Retinal pigment epithelial cell (primary cell): ENCODE results near the gene EMC1.
"Not testable (repeated sequence)": the region's sequence is repeated elsewhere in the genome, so short reads cannot be mapped to it uniquely, and the experiment has no call there.

ENCODE experiments used
- DNase-seq: peaks from one replicate; pipeline ENCODE4 v3.0.0-alpha.2; 2010; ENCODE audit warnings: low read depth
- H3K4me3 ChIP-seq: 2 replicates; pipeline ENCODE4 v1.5.1; 2011; ENCODE audit warnings: mild to moderate bottlenecking, low read length, control low read depth, moderate library complexity
- TF ChIP-seq, protein P1 (sequence below): conservative IDR thresholded peaks from 2 replicates; pipeline ENCODE4 v1.5.1; 2011; ENCODE audit warnings: low read depth, low read length, control low read depth, inconsistent platforms

The EMC1 gene

DNA sequence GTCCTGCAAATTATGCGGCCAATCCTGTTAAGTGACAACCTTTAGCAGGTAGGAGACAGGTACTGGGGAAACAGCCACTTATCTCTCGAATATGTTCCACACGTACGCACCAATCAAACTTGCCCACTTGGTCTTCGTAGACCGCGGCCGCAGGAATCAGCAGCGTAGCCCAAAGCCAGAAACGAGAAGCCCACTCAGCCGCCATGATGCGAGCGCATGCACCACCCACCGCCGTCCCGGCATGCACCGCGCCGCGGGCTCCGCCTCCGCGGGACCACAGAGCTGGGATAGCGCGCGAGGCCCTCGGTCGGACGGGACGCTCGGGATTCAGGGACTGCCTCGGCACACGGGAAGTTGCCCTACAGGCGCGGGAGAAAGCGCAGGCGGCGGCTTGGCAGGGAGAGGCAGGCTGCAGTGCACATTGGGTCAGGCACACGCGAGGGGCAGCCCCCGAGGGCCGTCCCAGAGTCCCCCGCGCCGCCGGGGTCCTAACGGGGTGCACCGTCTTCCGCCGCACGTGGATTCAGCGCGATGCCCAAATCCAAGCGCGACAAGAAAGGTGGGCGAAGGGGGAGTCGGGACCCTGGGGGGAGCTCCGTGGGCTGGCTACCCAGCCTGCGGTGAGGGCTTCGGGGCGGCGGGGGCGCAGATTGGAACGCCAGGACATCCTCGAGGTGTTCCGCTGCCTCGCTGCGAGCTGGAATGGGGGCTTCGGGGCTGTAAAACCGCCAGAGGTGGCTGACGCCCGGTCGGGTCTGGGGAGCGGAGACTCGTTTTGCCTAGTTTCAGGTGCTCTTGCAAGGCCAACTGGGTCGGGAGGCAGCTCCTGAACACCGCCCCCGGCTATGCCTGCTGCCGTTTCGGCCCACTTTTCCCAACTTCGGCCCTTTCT is at the start of gene EMC1, which contains the start of gene MRTO4:
Gene EMC1 (minus strand): TSS at position 220 of the 892 bp plus-strand sequence. CDS start 15 bp downstream, at position 205.
Gene MRTO4 (plus strand): TSS at position 501 of the 892 bp plus-strand sequence. CDS start 31 bp downstream, at position 532.
- TF ChIP-seq, protein P1, sequence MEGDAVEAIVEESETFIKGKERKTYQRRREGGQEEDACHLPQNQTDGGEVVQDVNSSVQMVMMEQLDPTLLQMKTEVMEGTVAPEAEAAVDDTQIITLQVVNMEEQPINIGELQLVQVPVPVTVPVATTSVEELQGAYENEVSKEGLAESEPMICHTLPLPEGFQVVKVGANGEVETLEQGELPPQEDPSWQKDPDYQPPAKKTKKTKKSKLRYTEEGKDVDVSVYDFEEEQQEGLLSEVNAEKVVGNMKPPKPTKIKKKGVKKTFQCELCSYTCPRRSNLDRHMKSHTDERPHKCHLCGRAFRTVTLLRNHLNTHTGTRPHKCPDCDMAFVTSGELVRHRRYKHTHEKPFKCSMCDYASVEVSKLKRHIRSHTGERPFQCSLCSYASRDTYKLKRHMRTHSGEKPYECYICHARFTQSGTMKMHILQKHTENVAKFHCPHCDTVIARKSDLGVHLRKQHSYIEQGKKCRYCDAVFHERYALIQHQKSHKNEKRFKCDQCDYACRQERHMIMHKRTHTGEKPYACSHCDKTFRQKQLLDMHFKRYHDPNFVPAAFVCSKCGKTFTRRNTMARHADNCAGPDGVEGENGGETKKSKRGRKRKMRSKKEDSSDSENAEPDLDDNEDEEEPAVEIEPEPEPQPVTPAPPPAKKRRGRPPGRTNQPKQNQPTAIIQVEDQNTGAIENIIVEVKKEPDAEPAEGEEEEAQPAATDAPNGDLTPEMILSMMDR: no peak
- DNase-seq: peak; percentile 44

DNA sequence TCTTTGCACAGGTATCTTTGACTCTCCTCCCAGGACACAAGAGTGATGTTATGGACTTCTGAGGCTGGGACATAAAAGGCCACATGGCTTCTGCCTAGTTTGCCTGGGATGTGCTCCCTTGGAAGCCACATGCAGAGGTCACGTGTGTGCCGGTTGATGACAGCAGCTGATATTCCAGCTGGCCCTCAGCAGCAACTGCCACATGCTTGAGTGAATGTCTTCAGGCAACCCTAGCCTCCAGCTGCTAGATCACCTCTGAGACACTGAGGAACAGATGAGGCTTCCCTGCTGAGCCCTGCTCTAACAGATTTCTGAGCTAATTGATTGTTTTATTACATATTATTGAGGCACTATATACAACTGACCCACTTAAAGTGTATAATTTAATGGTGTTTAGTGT is 48.9 kb upstream of the EMC1 start:
- TF ChIP-seq, protein P1: no peak
- DNase-seq: no peak
- no peak overlapping the region for H3K4me3 ChIP-seq

More for the DNA sequence above, at the start of gene EMC1, which contains the start of gene MRTO4:
- peak within 1 kb of the TSS; percentile 99 for H3K4me3 ChIP-seq

DNA sequence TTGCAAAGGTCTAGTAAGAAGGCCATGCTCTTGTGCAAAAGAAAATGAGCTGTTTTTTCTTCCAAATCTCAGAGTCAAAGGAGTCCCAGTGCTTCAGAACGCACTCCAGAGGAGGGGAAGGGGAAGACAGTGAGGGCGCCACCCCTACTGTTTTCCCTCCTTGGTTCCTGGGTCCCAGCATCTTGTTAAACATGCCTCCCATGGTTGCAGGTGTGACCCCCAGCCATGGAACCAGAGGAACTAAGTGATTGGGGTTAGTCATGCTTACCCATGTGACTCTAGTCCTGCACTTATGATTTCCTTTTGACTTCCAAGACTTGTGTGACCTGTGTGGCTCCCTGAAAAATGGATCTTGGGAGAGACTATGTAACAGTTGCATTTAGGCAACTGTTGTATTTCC is 43.3 kb upstream of the EMC1 start:
- TF ChIP-seq, protein P1: no peak
- no peak overlapping the region for H3K4me3 ChIP-seq
- no peak for DNase-seq

DNA sequence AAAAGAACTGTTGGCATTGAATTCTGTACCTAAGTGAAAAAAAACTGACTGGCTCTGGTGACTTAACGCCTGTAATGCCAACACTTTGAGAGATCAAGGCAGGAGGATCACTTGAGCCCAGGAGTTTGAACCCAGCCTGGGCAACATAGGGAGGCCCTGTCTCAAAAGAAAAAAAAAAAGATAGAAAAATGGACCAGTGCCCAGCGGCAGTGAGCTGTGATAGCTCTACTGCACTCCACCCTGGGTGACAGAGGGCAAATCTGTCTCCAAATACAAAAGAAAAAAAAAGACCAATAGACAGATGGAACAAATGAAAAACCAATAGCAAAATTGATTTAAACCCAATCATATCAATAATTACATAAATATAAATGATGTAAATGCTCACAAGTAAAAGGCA is 37.9 kb upstream of the EMC1 start:
- no peak for DNase-seq
- peak overlapping the region; percentile 51 for H3K4me3 ChIP-seq
- TF ChIP-seq, protein P1: no peak

DNA sequence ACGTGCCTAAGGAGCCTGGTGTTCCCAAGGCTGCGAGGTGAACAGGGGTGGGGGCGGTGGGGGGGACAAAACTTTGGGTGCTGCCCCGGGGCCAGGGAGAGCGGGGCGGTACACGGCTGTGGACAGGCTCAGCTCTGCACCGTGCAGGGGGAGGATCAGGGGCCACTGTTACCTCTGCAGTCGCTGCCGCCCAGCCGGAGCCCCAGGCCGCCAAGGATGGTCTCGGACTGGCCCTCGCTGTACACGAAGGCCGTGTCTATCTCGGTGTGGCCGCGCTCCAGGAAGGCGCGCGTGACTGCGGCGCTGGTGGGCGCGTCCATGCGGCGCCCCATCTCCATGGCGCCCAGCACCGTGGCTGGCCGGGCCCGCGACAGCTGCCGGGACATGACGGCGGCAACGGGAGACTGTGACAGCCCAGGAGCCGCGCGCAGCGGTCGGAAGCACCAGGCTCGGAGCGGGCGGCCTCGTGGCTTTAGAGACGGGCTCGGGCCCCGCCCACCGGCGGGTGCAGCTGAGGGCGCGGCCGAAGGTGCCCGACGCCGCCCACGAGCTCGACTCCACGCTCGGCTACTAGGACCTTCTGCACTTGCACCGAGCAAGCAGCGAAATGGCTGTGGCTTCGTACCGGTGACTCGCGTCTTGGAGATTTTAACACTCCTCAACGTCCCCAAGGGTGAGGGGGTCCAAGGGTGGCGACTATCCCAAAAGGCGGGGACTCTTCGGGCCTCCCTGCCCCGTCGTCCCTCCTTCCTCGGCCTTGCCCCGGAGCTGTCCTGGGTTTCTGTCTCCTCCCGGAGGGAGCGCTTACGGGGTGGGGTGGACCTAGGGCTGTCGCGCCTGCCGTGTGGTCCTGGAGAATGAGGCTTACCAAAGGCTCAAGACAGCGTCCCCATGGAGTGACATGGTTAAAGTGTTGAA is 37.3 kb upstream of the EMC1 start, which contains the start of gene AKR7A3:
Gene AKR7A3 (minus strand): TSS at position 447 of the 918 bp plus-strand sequence. CDS start 61 bp downstream, at position 386.
- peak within 1 kb of the TSS; percentile 51 for H3K4me3 ChIP-seq
- DNase-seq: not testable (repeated sequence)

DNA sequence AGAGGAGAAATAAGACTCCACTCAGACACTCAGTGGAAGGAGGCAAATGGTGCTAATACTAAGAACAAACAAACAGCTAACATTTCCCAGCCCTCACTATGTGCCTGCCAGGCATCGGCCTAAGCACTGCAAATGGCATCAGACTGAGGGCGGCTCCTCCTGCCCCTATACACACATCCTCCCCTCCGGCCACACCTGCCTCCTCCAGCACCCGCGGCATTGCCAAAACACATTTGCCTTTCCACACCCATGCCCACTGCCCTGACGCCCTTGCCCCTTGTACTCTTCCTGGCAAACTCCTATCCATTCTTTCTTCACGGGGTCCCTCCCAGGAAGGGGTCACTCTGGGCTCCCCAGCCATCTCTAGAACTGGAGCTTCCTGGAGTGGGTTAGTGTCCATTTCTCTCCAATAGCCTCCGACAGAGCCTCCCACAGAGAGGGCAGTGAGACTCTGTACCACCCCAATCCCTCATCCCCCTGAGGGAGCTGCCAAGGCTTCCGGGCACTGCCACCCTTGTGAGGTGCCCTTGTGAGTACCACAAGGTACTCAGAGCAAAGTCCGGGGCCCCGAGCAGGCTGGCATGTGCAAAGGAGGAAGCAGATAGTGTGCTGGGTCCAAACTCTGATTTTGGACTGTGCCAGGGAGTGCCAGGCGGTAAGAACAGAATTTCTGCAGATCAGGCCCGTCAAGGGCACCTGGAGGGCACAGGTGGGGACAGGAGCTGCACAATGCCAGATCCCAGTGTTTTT is 36.3 kb upstream of the EMC1 start:
- DNase-seq: no peak
- TF ChIP-seq, protein P1: no peak
- no peak overlapping the region for H3K4me3 ChIP-seq

DNA sequence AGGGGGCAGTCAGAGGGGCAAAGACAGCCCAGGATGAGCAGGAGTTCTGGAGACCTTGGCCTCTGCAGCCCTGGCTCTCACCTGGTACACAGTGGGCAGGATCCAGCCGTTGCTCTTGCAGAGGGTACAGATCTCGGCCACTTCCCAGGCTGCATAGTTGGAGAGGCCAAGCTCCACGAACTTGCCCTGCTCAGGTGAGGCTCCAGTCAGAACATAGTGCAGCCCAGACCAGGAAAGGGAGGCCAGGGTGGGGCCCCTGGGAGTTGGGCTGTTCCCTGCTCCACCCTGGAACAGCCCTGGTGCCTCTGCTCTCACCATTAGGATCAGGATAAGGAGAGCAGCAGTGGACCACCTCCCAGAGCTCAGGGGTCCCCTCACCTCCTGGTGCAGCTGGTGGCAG is 34.5 kb upstream of the EMC1 start:
- DNase-seq, H3K4me3 ChIP-seq: not testable (repeated sequence)

DNA sequence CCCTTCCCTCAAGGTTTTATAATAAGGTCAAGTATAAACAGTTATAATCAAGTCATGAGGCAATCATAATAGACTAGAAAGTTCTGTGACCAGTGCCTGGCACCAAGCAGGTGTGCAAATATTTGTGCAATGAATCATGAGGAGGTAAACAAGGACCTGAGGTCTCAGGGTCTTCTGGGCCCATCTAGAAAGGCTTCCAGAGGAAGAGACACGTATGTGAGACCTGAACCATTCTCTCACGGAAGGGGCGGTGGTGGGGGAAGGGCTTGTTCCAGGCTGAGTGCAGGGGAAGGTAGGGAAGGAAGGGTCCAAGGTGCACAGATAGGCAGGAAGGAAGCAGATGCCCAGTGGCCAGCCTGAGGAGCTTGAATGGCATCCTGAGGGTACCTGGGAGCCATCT is 34.0 kb upstream of the EMC1 start:
- not testable (repeated sequence) for DNase-seq, H3K4me3 ChIP-seq
